Amygdala (tissue), 56 donors: Measurements from ENCODE around the gene SHF.
"Not testable (repeated sequence)": the region's sequence is repeated elsewhere in the genome, so short reads cannot be mapped to it uniquely, and the experiment has no call there.

Experiments used
- DNase-seq, 56 donors: peaks; one replicate each; lab custom pipeline; 2025; lab: John Stamatoyannopoulos, UW

SHF gene

GRCh38 chr15:45150481-45150880, 37.3 kb downstream of the SHF start:
- no peak for DNase-seq

DNA sequence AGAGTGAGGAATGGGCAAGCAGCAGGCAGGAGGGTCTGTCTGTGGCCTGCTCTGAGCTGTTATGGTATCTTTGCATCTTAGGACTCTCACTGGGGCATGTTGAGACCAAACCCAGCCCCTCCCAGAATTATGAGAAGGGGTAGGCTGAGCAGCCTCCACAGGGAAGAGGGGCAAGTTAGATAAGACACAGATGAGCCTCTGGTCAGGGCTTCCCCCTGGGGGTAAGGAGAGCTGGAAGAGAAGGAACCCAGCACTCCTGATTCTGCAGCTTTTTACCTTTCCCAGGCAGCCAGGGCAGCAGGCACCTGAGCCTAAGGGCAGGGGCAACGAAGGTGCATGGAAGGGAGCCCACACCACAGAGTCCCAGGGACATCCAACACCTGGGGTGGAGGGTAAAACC, 38.7 kb downstream of the SHF start:
- no peak for DNase-seq

DNA sequence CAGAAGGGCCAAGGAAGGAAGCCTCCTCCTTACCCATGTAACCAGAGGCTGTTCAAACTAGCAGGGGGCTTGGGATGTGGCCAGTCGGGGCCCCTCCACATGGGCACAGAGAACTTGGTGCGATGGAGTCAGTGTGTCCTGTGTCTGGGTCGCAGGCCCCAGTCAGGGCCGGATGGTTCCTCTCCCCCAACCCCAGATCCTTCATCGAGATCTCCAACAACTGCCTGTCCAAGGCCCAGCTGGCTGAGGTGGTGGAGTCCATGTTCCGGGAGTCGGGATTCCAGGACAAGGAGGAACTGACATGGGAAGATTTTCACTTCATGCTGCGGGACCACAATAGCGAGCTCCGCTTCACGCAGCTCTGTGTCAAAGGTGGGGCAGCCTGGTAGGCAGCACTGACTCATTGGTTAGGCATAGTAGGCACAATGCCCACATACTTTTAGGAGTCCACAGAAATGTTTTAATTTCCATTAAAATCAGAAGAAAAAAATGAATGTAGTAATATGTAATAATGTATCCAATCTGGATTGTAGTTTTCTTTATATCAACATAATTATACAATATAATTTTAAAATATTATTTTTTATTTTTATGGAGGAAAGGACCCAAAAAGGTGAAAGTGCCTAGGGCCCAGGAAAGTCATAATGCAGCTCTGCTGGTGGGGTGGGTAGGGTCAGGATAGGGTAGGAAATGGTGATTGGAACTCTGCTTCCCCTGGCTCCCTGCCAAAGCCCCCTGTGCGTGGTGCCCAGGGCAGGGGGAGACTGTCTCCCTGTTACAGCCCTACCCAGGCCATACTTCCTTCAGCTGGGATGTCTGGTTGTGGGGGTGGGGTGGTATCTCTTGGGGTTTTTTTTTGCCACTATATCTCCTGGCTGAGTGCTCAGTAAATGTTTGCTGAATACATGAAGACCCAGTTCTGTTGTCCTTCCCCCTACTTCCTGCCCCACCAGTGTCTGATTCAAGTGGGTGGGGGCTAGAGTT, 39.4 kb downstream of the SHF start:
- DNase-seq: no peak

- no peak for DNase-seq
These were observed 40.2 kb downstream of the SHF start for GRCh38 chr15:45147606-45148005.

GRCh38 chr15:45146405-45146804, 41.4 kb downstream of the SHF start:
- DNase-seq: no peak

- no peak for DNase-seq
These were observed 43.0 kb downstream of the SHF start for GRCh38 chr15:45144775-45145174.

- DNase-seq: no peak
These were observed 43.8 kb downstream of the SHF start for GRCh38 chr15:45143946-45144345.

- DNase-seq: no peak
These were observed 44.7 kb downstream of the SHF start for GRCh38 chr15:45143056-45143455.

DNA sequence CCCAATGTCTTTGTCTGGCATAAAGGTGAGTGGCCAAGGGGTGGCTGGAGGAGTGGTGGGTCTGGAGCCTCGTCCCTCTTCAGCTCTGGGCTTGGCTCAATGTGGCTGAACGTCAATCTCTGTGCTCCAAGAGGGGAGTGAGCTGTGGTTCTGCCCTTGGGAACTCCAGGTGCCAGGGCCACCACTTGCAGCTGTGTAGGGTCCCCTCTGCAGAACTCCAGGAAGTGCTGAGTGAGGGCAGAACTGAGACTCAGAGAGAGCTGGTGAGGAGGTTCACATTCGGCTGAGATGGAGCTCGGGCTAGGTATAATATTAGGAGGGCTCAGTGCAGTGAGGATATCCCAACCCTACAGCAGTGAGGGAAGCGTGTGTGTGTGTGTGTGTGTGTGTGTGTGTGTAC, 46.4 kb downstream of the SHF start:
- no peak for DNase-seq

DNA sequence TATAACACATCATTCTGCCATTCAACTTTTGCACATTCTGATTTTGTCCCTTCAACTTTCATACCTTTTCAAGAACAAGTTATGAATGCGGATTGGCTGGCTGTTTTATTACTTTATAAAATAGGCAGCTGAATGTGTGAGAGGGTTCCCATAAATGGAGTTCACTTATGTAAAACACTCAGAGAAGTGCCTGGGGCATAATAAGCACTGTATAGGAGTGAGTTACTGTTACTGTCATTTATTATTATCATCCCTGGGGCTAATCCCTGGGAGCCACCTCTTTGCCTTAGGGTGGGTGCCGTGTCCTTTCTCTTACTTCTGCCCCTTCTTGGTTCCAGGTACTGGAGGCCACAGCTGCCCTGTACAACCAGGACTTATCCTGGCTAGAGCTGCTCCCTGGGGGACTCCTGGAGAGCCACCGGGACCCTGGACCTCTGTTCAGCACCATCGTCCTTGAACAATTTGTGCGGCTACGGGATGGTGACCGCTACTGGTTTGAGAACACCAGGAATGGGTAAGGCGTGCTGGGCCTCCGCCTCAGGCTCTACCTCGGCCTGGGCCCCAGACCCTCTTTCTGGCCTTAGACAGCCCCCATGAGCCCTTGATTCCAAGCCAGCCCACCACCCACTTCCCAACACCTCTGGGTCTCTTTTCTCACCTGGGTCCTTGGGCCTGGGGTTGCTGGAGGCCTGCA, 47.1 kb downstream of the SHF start:
- DNase-seq: no peak

DNA sequence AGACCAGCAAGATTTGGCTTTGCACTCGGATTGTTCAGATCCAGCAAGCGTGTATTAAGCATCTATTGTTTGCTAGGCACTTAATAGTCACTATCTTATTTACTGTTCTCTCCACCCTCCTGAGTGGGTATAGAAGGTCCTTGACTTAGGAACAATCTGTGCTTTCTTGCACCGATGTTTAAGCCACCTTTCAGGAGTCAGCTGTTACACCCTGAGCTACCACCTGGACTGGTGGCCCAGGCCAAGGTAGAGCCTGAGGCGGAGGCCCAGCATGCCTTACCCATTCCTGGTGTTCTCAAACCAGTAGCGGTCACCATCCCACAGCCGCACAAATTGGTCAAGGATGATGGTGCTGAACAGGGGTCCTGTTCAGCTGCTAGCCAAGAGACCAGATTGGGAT, 48.0 kb downstream of the SHF start:
- no peak for DNase-seq

DNA sequence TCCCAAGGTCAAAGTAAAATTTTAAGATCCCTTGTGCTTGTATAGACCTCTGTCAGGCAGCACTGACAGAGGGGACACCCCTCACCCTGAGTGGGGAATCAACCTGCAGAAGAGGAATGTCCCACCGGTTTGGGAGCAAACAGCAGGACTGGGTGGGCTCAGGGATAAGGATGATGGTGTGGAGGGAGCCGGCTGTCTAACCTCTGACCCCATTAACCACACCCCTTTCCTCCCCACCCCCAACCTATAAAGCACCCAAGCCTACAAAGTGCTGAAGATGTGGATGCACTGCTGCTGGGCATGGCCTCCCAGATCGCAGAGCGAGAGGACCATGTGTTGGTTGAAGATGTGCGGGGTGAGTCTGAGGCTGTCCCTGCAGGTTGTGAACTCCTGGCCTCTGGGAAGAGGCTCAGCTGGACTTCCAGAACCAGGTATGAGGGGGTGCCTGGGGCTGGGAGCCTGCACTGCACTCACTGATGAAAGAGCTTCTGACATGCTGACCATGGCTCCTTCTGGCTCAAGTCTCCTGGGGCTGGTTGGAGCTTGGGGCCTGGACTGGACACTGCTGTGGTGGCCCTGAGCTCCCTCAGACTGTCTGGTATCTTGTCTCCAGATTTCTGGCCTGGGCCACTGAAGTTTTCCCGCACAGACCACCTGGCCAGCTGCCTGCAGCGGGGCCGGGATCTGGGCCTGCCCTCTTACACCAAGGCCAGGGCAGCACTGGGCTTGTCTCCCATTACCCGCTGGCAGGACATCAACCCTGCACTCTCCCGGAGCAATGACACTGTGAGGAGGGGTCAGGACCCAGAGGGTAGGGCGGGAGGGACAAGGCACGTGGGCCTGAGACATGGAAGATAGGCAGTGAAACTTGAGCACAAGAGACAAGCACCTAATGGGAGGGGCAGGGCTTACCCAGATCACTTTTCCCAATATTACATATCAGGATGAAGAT, 48.7 kb downstream of the SHF start:
- no peak for DNase-seq

- DNase-seq: no peak
These were observed 50.1 kb downstream of the SHF start for GRCh38 chr15:45137703-45138102.

DNA sequence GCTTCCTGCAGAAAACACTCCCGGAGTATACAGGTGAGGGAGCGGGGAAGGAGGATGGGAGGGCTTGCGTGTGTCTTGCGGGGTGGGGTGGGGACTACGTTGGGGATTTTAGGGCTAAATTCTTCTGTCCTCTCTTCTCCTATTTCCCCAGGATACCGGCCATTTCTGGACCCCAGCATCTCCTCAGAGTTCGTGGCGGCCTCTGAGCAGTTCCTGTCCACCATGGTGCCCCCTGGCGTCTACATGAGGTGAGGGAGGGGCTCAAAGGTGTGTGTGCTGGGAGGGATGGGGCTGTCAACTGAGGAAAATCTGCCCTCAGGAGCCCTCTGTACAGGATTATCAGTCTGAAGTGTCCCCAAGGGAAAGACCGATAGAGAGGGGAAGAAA, 51.4 kb downstream of the SHF start:
- no peak for DNase-seq

DNA sequence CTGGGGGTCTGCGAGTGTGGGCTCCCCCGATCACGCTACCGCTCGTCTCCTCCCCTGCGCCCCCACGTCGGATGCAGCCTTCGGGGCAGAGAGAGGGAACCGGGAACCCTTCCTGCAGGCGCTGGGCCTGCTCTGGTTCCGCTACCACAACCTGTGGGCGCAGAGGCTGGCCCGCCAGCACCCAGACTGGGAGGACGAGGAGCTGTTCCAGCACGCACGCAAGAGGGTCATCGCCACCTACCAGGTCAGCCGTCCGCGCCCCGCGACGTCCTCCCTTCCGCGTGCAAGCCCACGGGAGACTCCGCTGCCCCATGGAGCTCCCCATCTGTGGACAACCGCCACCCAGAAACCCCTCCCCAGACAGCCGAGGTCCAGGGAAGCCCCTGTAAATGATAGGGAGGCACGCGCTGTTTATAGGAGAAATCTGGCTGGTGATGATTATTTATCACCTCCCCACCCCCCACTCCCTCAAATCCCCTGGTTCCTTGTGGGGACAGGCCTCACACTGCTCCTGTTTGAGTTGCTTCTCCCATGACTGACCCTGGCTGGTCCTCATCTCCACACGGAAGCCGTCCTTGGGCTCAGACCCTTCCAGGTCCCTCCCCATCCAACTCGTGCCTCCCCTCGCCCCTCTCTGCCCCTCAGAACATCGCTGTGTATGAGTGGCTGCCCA, 51.9 kb downstream of the SHF start:
- DNase-seq: not testable (repeated sequence)

DNA sequence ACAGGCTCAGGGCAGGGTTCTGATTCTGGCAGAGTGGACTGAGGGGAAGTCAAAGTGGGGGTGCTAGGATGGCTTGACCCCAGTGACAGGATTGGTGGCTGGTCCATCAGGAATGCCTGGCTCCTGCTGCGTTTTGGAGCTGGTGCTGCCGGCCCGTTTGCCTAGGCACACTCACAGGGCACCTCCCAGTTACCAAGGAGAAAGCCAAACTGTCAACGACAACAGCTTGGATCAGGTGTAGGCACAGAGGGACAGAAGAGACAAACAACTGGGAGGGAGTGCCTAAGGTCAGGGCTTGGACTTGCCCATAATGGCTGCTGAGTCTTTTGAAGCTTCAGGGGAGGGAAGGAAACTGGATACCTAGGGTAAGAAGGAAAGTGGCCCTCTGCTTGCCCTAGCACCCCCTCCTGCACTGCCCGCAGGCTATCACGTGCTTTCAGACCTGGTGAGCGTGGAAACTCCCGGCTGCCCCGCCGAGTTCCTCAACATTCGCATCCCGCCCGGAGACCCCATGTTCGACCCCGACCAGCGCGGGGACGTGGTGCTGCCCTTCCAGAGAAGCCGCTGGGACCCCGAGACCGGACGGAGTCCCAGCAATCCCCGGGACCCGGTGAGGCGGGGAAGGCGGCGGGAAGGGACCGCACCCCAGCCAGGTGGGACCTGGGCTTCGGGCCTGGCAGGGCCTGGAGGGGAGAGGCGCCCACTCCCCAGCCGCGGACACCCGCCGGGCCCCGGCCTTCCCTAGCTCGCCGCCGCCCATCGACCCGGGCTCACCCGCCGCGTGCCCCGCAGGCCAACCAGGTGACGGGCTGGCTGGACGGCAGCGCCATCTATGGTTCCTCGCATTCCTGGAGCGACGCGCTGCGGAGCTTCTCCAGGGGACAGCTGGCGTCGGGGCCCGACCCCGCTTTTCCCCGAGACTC, 52.8 kb downstream of the SHF start:
- DNase-seq: peak in 2 of 56 donors; percentile 19 to 23

GRCh38 chr15:45134046-45134445, 53.7 kb downstream of the SHF start:
- no peak for DNase-seq

GRCh38 chr15:45133561-45133920, 54.2 kb downstream of the SHF start:
- no peak for DNase-seq
